GM19023 (cell line): Measurements from ENCODE around the gene TWIST1.

ENCODE experiments used
- ATAC-seq: cut with Tn5 transposase; IDR thresholded peaks from one replicate; pipeline ENCODE4 v1.9.1; 2021; ENCODE audit warnings: mild to moderate bottlenecking, moderate library complexity; ENCODE audit not compliant: unreplicated experiment

Gene TWIST1

GRCh38 chr7:19113855-19114550 lies 3.4 kb downstream of the TWIST1 start:
- ATAC-seq = no peak

GRCh38 chr7:19113002-19113350 lies 4.5 kb downstream of the TWIST1 start:
- no peak for ATAC-seq

GRCh38 chr7:19112274-19113001 lies 5.0 kb downstream of the TWIST1 start:
- ATAC-seq = no peak

- ATAC-seq = no peak
Measured at GRCh38 chr7:19111474-19112273, 5.8 kb downstream of the TWIST1 start.

- no peak for ATAC-seq
Measured at GRCh38 chr7:19110776-19111175, 6.7 kb downstream of the TWIST1 start.

- no peak for ATAC-seq
Measured at GRCh38 chr7:19110026-19110730, 7.3 kb downstream of the TWIST1 start.

- ATAC-seq = no peak
Measured at GRCh38 chr7:19109000-19109946, 8.2 kb downstream of the TWIST1 start.

GRCh38 chr7:19107356-19108146 lies 9.9 kb downstream of the TWIST1 start:
- ATAC-seq = no peak

GRCh38 chr7:19107081-19107355 lies 10.4 kb downstream of the TWIST1 start:
- ATAC-seq = no peak

- ATAC-seq = no peak
Measured at GRCh38 chr7:19106241-19107080, 11.0 kb downstream of the TWIST1 start.

- ATAC-seq = no peak
Measured at GRCh38 chr7:19105546-19105945, 11.9 kb downstream of the TWIST1 start.

- no peak for ATAC-seq
Measured at GRCh38 chr7:19104811-19105210, 12.6 kb downstream of the TWIST1 start.

- no peak for ATAC-seq
Measured at GRCh38 chr7:19102884-19103283, 14.6 kb downstream of the TWIST1 start.

GRCh38 chr7:19101909-19102308 lies 15.5 kb downstream of the TWIST1 start:
- ATAC-seq = no peak

- ATAC-seq = no peak
Measured at GRCh38 chr7:19101472-19101871, 16.0 kb downstream of the TWIST1 start.

GRCh38 chr7:19099924-19100323 lies 17.5 kb downstream of the TWIST1 start:
- ATAC-seq = no peak

GRCh38 chr7:19099194-19099593 lies 18.2 kb downstream of the TWIST1 start:
- ATAC-seq = no peak

GRCh38 chr7:19098510-19098909 lies 18.9 kb downstream of the TWIST1 start:
- no peak for ATAC-seq
